GM23248 (cell line): ENCODE results near the gene PYGL. TPM values are rescaled to one million over a fixed set of nuclear protein-coding genes. Genes with fewer than 3 reads are reported as not detected.

Source experiments
- DNase-seq: peaks from one replicate; pipeline ENCODE4 v3.0.0-alpha.2; 2015
- H2AFZ ChIP-seq: fragments of 200-600 bp; sonication (generic); 2 replicates; pipeline ENCODE4 v1.6.1; 2016; ENCODE audit warnings: antibody characterized with exemption
- H3F3A ChIP-seq: fragments of 200-600 bp; sonication (generic); 2 replicates; pipeline ENCODE4 v1.6.1; 2016; ENCODE audit warnings: mild to moderate bottlenecking, antibody characterized with exemption, mixed run types; ENCODE audit not compliant: insufficient read depth
- H3K27ac ChIP-seq: fragments of 200-600 bp; sonication (generic); 2 replicates; pipeline ENCODE4 v1.5.1; 2016; ENCODE audit warnings: mild to moderate bottlenecking
- H3K27me3 ChIP-seq: fragments of 200-600 bp; sonication (generic); replicated peaks from 2 replicates; pipeline ENCODE4 v1.6.1; 2016; ENCODE audit warnings: mild to moderate bottlenecking; ENCODE audit not compliant: insufficient read depth
- H3K36me3 ChIP-seq: fragments of 200-600 bp; sonication (generic); 2 replicates; pipeline ENCODE4 v1.6.1; 2016; ENCODE audit warnings: low read depth, mild to moderate bottlenecking
- H3K4me1 ChIP-seq: fragments of 200-600 bp; sonication (generic); 2 replicates; pipeline ENCODE4 v1.6.1; 2016; ENCODE audit warnings: mild to moderate bottlenecking; ENCODE audit not compliant: insufficient read depth
- H3K4me2 ChIP-seq: fragments of 200-600 bp; sonication (generic); one replicate; pipeline ENCODE4 v1.6.1; 2016; ENCODE audit warnings: mild to moderate bottlenecking; ENCODE audit not compliant: unreplicated experiment
- H3K4me3 ChIP-seq: fragments of 200-600 bp; sonication (generic); 2 replicates; pipeline ENCODE4 v1.5.1; 2016; ENCODE audit warnings: mild to moderate bottlenecking
- H3K79me2 ChIP-seq: fragments of 200-600 bp; sonication (generic); 2 replicates; pipeline ENCODE4 v1.6.1; 2016; ENCODE audit warnings: mild to moderate bottlenecking; ENCODE audit not compliant: insufficient read depth
- H3K9ac ChIP-seq: fragments of 200-600 bp; sonication (generic); 2 replicates; pipeline ENCODE4 v1.6.1; 2016; ENCODE audit warnings: mild to moderate bottlenecking
- H3K9me2 ChIP-seq: fragments of 200-600 bp; sonication (generic); 2 replicates; pipeline ENCODE4 v1.6.1; 2016; ENCODE audit warnings: mixed run types, mild to moderate bottlenecking, moderate library complexity; ENCODE audit not compliant: insufficient read depth
- H3K9me3 ChIP-seq: fragments of 200-600 bp; sonication (generic); one replicate; pipeline ENCODE4 v1.6.1; 2017; ENCODE audit warnings: low read depth
- H4K20me1 ChIP-seq: fragments of 200-600 bp; sonication (generic); 2 replicates; pipeline ENCODE4 v1.6.0; 2016; ENCODE audit not compliant: insufficient read depth
- EZH2 ChIP-seq: fragments of 200-600 bp; sonication (generic); IDR thresholded peaks from 2 replicates; pipeline ENCODE4 v1.6.1; 2018; ENCODE audit warnings: antibody characterized with exemption, mild to moderate bottlenecking; ENCODE audit not compliant: insufficient read depth, poor library complexity, severe bottlenecking
- EZH2phosphoT487 ChIP-seq: fragments of 200-600 bp; sonication (generic); IDR thresholded peaks from 2 replicates; pipeline ENCODE4 v1.6.1; 2018; ENCODE audit warnings: antibody characterized with exemption, moderate library complexity, mild to moderate bottlenecking, low read depth; ENCODE audit not compliant: insufficient read depth
- WGBS, 2 experiments: methylation state at CpG; one replicate each; pipeline ENCODE4 v1.1.6; 2015 to 2017; ENCODE audit warnings: low lambda C conversion rate in 2 of 2, low coverage in 1 of 2; ENCODE audit errors: missing lambda C conversion rate in 2 of 2; 5-methylcytosine and 5-hydroxymethylcytosine counted together
- in situ Hi-C: fragments of 300-500 bp; cut with MboI; formaldehyde crosslinking; loops from 2 replicates; pipeline ENCODE4 v1.15.0; 2020
- polyA plus RNA-seq: library from polyadenylated mRNA; unstranded; fragments of >200 nt; fragmentation: Nextera tagmentation; extraction: Ambion mirVana; gene quantifications from 2 replicates; pipeline ENCODE4 v1.2.1, GENCODE V29; 2016
- total RNA-seq: library from RNA; depleted of rRNA; stranded (reverse); fragments of >200 nt; shearing (Covaris generic); gene quantifications from 2 replicates; pipeline ENCODE4 v1.2.3, GENCODE V29; 2014

Gene PYGL
- total and polyA plus RNA-seq, 2 experiments from 2014 or later, result 42.6 to 55.8 TPM

- Histone ChIP-seq H3K9ac (no peak overlapping the region), H3K4me3 (no peak overlapping the region), H3K4me2 (no peak overlapping the region), H3K4me1 (peaks cover 8% of the 10 kb centered on the region), H4K20me1 (no peaks in the 10 kb centered on the region), H3K9me3 (no peaks in the 10 kb centered on the region), H3K27ac (no peak overlapping the region), H3K79me2 (no peaks in the 10 kb centered on the region), H2AFZ (no peak overlapping the region), H3K9me2 (no peaks in the 10 kb centered on the region), H3K27me3 (no peaks in the 10 kb centered on the region), H3F3A (peaks cover 14% of the 10 kb centered on the region), H3K36me3 (no peaks in the 10 kb centered on the region)
- TF ChIP-seq EZH2, result no peak
- no peak for TF ChIP-seq EZH2phosphoT487
- 97 to 100% methylated on average over 1 of the region's 1 CpG for WGBS, 2 experiments
- no peak for DNase-seq
- in situ Hi-C loops, result loop anchor here (10.0 kb wide), 1 partner anchor 251 kb away; no protein-coding TSS in a partner anchor
Observed at GRCh38 chr14:50953502-50953901, 9.2 kb upstream of the PYGL start.

DNA sequence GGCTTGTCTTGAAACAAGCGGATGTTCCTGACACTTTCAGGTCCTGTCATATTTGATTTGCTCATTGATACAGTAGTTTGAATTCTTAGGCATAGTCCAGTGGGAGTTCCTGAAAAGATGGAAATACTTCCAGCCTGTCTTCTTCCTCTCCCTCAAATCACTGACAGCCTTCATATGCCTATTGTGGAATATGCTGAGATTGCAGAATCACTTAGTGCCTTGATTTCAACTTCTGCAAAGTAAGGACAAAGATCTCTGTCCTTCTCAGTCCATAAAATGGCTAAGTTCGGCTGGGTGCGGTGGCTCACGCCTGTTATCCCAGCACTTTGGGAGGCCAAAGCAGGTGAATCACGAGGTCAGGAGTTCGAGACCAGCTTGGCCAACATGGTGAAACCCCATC is 6.7 kb upstream of the PYGL start:
- H3K27ac ChIP-seq, result no peak overlapping the region
- H3K4me2 ChIP-seq, result no peak overlapping the region
- no peak for DNase-seq
- H3K9me2 ChIP-seq, result no peaks in the 10 kb centered on the region
- no peak overlapping the region for H3K9ac ChIP-seq
- H3K79me2 ChIP-seq, result no peaks in the 10 kb centered on the region
- H3K36me3 ChIP-seq, result no peaks in the 10 kb centered on the region
- TF ChIP-seq EZH2, result no peak
- TF ChIP-seq EZH2phosphoT487, result no peak
- no peaks in the 10 kb centered on the region for H3K9me3 ChIP-seq
- no peaks in the 10 kb centered on the region for H4K20me1 ChIP-seq
- H3K4me3 ChIP-seq, result no peak overlapping the region
- peaks cover 8% of the 10 kb centered on the region for H3K4me1 ChIP-seq
- in situ Hi-C loops, result loop anchor here (10.0 kb wide), 1 partner anchor 254 kb away; no protein-coding TSS in a partner anchor
- WGBS, 2 experiments, result 95 to 98% methylated on average over 6 of the region's 6 CpGs
- no peaks in the 10 kb centered on the region for H3K27me3 ChIP-seq
- no peak overlapping the region for H2AFZ ChIP-seq
- peaks cover 22% of the 10 kb centered on the region for H3F3A ChIP-seq

DNA sequence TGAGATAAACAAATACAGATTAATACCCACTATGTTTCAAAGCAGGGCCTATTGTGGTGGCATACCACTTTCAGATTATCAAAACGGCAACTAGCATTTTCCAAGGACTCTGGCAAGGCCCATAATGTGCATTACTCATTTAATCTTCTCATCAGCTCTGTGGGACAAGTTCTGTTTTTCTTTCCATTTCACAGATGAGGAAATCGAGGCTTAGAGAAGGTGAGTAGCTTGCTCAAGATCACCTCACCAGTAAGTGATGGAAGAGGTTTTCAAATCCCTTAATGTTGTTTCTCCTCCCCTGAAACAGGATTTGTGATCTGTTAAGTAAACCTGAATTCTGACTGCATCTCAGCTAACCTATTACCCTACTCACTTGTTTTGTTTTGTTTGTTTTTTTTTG is 3.9 kb upstream of the PYGL start:
- TF ChIP-seq EZH2phosphoT487, result no peak
- no peak for TF ChIP-seq EZH2
- H3K4me1 ChIP-seq, result peaks cover 6% of the 10 kb centered on the region; the same call in 1 of the 2 replicates
- H3K4me2 ChIP-seq, result no peak overlapping the region
- H2AFZ ChIP-seq, result no peak overlapping the region
- 91 to 96% methylated on average over 2 of the region's 2 CpGs for WGBS, 2 experiments
- in situ Hi-C loops, result no loop called here
- no peaks in the 10 kb centered on the region for H3K27me3 ChIP-seq
- H3F3A ChIP-seq, result peaks cover 8% of the 10 kb centered on the region; the same call in 1 of the 2 replicates
- H3K9me3 ChIP-seq, result no peaks in the 10 kb centered on the region
- no peak overlapping the region for H3K4me3 ChIP-seq
- no peaks in the 10 kb centered on the region for H4K20me1 ChIP-seq
- H3K79me2 ChIP-seq, result no peaks in the 10 kb centered on the region
- no peak for DNase-seq
- H3K9ac ChIP-seq, result no peak overlapping the region
- no peaks in the 10 kb centered on the region for H3K36me3 ChIP-seq
- H3K27ac ChIP-seq, result no peak overlapping the region
- no peaks in the 10 kb centered on the region for H3K9me2 ChIP-seq

DNA sequence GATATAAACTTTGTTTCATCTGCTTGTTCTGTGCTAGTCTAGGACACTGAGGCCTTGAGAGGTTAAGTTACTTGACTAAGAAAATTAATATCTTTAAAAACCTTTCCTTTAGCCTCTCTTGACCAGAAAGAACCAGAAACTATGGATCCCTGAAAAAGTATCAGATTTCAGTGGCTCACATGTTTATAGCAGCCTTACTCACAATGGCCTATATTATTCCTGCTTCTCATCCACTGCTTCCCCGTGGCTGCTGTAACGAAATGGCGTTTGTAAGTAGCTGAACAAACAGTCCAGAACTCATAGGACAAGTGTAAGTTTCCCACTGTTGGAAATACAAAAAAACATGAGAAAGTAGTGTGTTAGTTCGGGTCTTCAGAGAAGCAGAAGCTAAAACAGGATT is 3.2 kb upstream of the PYGL start:
- Histone ChIP-seq H3K27me3 (no peaks in the 10 kb centered on the region), H3K4me2 (no peak overlapping the region), H3K27ac (no peak overlapping the region), H3K9ac (no peak overlapping the region), H3F3A (peaks cover 8% of the 10 kb centered on the region; the same call in 1 of the 2 replicates), H3K4me1 (peaks cover 6% of the 10 kb centered on the region; the same call in 1 of the 2 replicates), H2AFZ (0 out of 2 replicates have a peak overlapping the region, but pooled peaks have one; percentile 7), H3K9me3 (no peaks in the 10 kb centered on the region), H3K9me2 (no peaks in the 10 kb centered on the region), H3K79me2 (no peaks in the 10 kb centered on the region), H3K36me3 (no peaks in the 10 kb centered on the region), H4K20me1 (no peaks in the 10 kb centered on the region), H3K4me3 (no peak overlapping the region)
- in situ Hi-C loops, result no loop called here
- 75 to 76% methylated on average over 4 of the region's 4 CpGs for WGBS, 2 experiments
- no peak for TF ChIP-seq EZH2
- TF ChIP-seq EZH2phosphoT487, result no peak
- DNase-seq, result peak; percentile 22
